Ovary (tissue), 10 donors: ENCODE data around the gene NDFIP2. TPM values are rescaled to one million over a fixed set of nuclear protein-coding genes. Genes with fewer than 3 reads are reported as not detected.

Experiments used
- DNase-seq, 5 donors: peaks; one replicate each; pipeline ENCODE4 v3.0.0-alpha.2; 2019 to 2020
- H3K27ac ChIP-seq, 2 donors: fragments of 200-600 bp; one replicate each; pipeline versions ENCODE4 v1.5.1 to v1.8.0; 2019 to 2022
- H3K27me3 ChIP-seq: fragments of 200-600 bp; one replicate; pipeline ENCODE4 v1.8.0; 2022
- H3K36me3 ChIP-seq: fragments of 200-600 bp; sonication (generic); one replicate; pipeline ENCODE4 v1.5.1; 2019
- H3K4me1 ChIP-seq: one replicate; pipeline ENCODE4 v1.8.1; 2013; ENCODE audit warnings: mild to moderate bottlenecking, moderate library complexity; ENCODE audit not compliant: insufficient read depth
- H3K4me3 ChIP-seq: fragments of 200-600 bp; sonication (generic); one replicate; pipeline ENCODE4 v1.5.1; 2017
- H3K9me3 ChIP-seq, 2 donors: fragments of 200-600 bp in 1 of 2; sonication (generic) in 1 of 2; one replicate each; pipeline versions ENCODE4 v1.5.1 to v1.8.1; 2013 to 2019; ENCODE audit warnings: mild to moderate bottlenecking in 1 of 2, moderate library complexity in 1 of 2
- EP300 ChIP-seq: sonication (generic); formaldehyde crosslinking; IDR thresholded peaks from one replicate; pipeline ENCODE4 v1.6.1; 2017; ENCODE audit warnings: antibody characterized with exemption
- POLR2A ChIP-seq: fragments of 450-650 bp; IDR thresholded peaks from one replicate; pipeline ENCODE4 v1.6.1; 2017; ENCODE audit warnings: antibody characterized with exemption, mild to moderate bottlenecking, moderate library complexity
- WGBS, 3 donors: extraction: QIAGEN DNeasy Blood & Tissue Kit in 1 of 3; methylation state at CpG; one replicate each; pipeline versions ENCODE4 v1.1.5 to v1.1.7; 2013 to 2017; 5-methylcytosine and 5-hydroxymethylcytosine counted together
- intact Hi-C, 4 donors: fragments of 100-400 bp; cut with DNase I; formaldehyde crosslinking; loops; one replicate each; pipeline versions ENCODE4 v1.11.0 to v1.15.1; 2022 to 2023
- long read RNA-seq, 3 donors: library from polyadenylated mRNA in 2 of 3; unstranded in 2 of 3; transcript quantifications; one replicate each; pipeline ENCODE4 v2.0.0 and lab custom pipeline, GENCODE V29; 2021 to 2026
- polyA plus RNA-seq, 2 donors: library from polyadenylated mRNA; stranded (reverse); fragments of 200-250 nt in 1 of 2; fragments of 350-450 nt in 1 of 2; fragmentation: Illumina TruSeq in 1 of 2; extraction: RNeasy Lipid Tissue Mini Kit (QIAGEN cat#74804) in 1 of 2; gene quantifications; one replicate each; pipeline ENCODE4 v1.2.3, GENCODE V29; 2013 to 2014
- total RNA-seq, 7 donors: library from RNA; depleted of rRNA in 2 of 7; stranded (reverse); fragments of >200 nt in 2 of 7; fragmentation: NEBNext Ultra II Directional in 3 of 7; extraction: Animal tissue kit (Norgen Biotek cat#: 25700) in 3 of 7; gene quantifications; one replicate each; pipeline versions ENCODE4 v1.1.0 to v1.2.4, GENCODE V29; 2016 to 2023
- TF ChIP-seq, protein P1 (sequence below), 3 donors: fragments of 450-650 bp in 2 of 3; fragments of 200-600 bp in 1 of 3; IDR thresholded peaks; one replicate each; pipeline versions ENCODE4 v1.5.1 to v1.8.0; 2016 to 2022; ENCODE audit warnings: antibody characterized with exemption in 3 of 3, mild to moderate bottlenecking in 1 of 3
- donor health status: DM: no; HTN: no; CAD: no; lungs with moderate emphysema.
- donor health status: DM: no; HTN: no; CAD: no.
- donor health status: Bipolar disorder and iron deficiency.
- donor health status: DM: yes; HTN: yes; CAD: no.
- donor health status: DM: no; HTN: no; CAD: no.
- donor health status: DM: yes; HTN: yes; CAD: no.

NDFIP2 gene, protein sequence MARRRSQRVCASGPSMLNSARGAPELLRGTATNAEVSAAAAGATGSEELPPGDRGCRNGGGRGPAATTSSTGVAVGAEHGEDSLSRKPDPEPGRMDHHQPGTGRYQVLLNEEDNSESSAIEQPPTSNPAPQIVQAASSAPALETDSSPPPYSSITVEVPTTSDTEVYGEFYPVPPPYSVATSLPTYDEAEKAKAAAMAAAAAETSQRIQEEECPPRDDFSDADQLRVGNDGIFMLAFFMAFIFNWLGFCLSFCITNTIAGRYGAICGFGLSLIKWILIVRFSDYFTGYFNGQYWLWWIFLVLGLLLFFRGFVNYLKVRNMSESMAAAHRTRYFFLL
- total RNA-seq (10 to 100 TPM in 6 of 7 donors, 1 to 10 TPM in 1; 8.7 to 20.4 (median 15.5) TPM), polyA plus RNA-seq (10 to 100 TPM in 1 of 2 donors, 1 to 10 TPM in 1; 5.9 to 15.6 TPM)
- long read RNA-seq, donor 1, full-length matches to known transcripts, result 29 of 34 reads
- long read RNA-seq, donor 1, partial matches to known transcripts, result 1 of 34 reads
- long read RNA-seq, donor 1, other reads (novel, unspliced or antisense), result 4 of 34 reads
- long read RNA-seq, donor 2, full-length matches to known transcripts, result 10 of 10 reads
- long read RNA-seq, donor 2, partial matches to known transcripts, result 0 of 10 reads
- long read RNA-seq, donor 2, other reads (novel, unspliced or antisense), result 0 of 10 reads
- long read RNA-seq, donor 3, full-length matches to known transcripts, result 29 of 32 reads
- long read RNA-seq, donor 3, partial matches to known transcripts, result 1 of 32 reads
- long read RNA-seq, donor 3, other reads (novel, unspliced or antisense), result 2 of 32 reads

DNA sequence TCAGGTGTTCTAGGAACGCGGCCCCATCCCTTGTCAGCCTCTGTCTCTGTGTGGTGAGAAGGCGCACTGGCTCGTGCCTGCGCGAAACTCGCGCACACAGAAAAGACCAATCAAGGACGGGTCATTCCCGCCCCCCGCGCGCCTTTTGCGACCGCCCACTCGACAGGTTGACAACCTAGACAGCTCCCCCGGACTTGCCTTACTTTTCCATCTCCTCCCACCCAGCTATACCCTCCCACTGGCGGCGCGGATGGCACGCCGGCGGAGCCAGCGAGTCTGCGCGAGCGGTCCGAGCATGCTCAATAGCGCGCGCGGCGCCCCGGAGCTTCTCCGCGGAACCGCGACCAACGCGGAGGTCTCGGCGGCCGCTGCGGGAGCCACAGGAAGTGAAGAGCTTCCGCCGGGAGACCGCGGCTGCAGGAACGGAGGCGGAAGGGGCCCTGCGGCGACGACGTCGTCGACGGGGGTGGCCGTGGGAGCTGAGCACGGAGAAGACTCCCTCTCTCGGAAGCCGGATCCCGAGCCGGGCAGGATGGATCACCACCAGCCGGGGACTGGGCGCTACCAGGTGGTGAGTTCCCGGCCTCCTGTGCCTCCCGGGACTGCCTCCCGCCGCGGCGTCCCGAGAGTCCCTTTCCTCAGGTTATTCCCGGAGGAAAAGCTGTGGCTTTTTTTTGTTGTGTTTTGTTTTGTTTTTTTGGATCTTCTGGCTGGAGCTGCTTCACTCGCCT, at the start of gene NDFIP2:
Gene NDFIP2, plus strand, starts transcription at position 202 of the 731 bp plus-strand sequence. Its CDS starts 49 bp downstream, at position 251.
- no peaks in the 10 kb centered on the region for H3K9me3 ChIP-seq
- H3K27me3 ChIP-seq, result no peaks in the 10 kb centered on the region
- intact Hi-C loops, result no loop called here
- H3K36me3 ChIP-seq, result no peaks in the 10 kb centered on the region
- TF ChIP-seq, protein P1, sequence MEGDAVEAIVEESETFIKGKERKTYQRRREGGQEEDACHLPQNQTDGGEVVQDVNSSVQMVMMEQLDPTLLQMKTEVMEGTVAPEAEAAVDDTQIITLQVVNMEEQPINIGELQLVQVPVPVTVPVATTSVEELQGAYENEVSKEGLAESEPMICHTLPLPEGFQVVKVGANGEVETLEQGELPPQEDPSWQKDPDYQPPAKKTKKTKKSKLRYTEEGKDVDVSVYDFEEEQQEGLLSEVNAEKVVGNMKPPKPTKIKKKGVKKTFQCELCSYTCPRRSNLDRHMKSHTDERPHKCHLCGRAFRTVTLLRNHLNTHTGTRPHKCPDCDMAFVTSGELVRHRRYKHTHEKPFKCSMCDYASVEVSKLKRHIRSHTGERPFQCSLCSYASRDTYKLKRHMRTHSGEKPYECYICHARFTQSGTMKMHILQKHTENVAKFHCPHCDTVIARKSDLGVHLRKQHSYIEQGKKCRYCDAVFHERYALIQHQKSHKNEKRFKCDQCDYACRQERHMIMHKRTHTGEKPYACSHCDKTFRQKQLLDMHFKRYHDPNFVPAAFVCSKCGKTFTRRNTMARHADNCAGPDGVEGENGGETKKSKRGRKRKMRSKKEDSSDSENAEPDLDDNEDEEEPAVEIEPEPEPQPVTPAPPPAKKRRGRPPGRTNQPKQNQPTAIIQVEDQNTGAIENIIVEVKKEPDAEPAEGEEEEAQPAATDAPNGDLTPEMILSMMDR (IDR thresholded peaks at IDR 0.05), result no peak
- TF ChIP-seq EP300 (no peak), POLR2A (peak; percentile 15)
- peak within 1 kb of the TSS; percentile 59 for H3K4me3 ChIP-seq
- DNase-seq, result peak; percentile 73 to 88 (median 78)
- peak within 1 kb of the TSS in 1 of 2 donors; percentile 4 for H3K27ac ChIP-seq
- no peaks in the 10 kb centered on the region for H3K4me1 ChIP-seq
- 0 to 1% (median 1%) methylated on average over 74 of the region's 74 CpGs for WGBS, 3 donors

DNA sequence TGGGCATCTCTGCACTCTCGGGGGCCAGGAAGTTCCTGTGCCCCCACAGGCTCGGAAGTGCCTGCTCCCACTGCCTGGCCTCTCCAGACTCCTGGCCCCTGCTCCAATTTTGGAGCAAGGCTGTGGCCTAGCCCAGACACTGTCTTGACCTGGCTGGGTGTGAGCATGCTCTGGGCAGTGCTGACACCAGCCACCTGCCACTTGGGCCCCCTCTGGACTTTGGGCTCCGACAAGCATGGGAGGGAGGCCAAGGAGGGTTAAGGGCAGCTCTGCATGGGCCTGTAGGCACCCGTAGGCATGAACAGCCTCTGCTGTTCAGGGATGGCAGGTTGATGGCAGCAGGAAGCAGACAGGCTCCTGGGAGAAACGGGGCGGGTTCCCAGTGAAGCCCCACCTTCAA, 48.9 kb upstream of the NDFIP2 start:
- 90 to 96% (median 93%) methylated on average over 4 to 6 of the region's 6 CpGs for WGBS, 3 donors
- intact Hi-C loops, result loop anchor here in 1 of 4 donors (10.0 kb wide), 1 partner anchor 93 kb away; no protein-coding TSS in a partner anchor

DNA sequence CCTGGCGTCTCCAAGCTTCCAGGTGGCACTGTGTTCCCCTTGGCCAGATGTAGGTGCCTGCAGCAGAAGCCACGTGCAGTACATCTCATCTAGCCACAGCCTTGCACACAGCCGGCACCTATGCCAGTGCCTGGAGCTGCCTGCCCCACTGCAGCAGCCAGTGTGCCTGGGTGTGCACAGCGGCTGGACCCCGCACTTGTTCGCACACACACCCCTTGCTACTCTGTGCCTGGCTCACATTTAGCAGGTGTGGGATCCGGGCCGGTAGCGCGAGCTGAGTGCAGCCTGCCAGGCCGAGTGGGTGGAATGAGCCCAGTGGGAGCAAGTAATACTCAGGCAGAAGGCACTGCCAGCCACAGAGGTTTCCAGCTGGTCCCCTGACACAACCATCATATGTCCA, 48.0 kb upstream of the NDFIP2 start:
- no peak for TF ChIP-seq EP300
- TF ChIP-seq POLR2A, result no peak
- TF ChIP-seq, protein P1 (IDR thresholded peaks at IDR 0.05), result no peak
- Histone ChIP-seq H3K4me3 (no peak overlapping the region), H3K27me3 (no peaks in the 10 kb centered on the region), H3K4me1 (no peaks in the 10 kb centered on the region), H3K36me3 (no peaks in the 10 kb centered on the region), H3K27ac (no peak overlapping the region), H3K9me3 (no peaks in the 10 kb centered on the region)
- 94 to 98% (median 95%) methylated on average over 11 of the region's 11 CpGs for WGBS, 3 donors
- intact Hi-C loops, result loop anchor here in 1 of 4 donors (10.0 kb wide), 1 partner anchor 92 kb away; no protein-coding TSS in a partner anchor
- DNase-seq, result no peak

More for the DNA sequence above, 48.9 kb upstream of the NDFIP2 start:
- no peak for DNase-seq
- Histone ChIP-seq H3K4me1 (no peaks in the 10 kb centered on the region), H3K4me3 (no peak overlapping the region), H3K27ac (no peak overlapping the region), H3K36me3 (no peaks in the 10 kb centered on the region), H3K9me3 (no peaks in the 10 kb centered on the region), H3K27me3 (no peaks in the 10 kb centered on the region)
- no peak for TF ChIP-seq POLR2A
- no peak for TF ChIP-seq EP300
- TF ChIP-seq, protein P1 (IDR thresholded peaks at IDR 0.05), result no peak

DNA sequence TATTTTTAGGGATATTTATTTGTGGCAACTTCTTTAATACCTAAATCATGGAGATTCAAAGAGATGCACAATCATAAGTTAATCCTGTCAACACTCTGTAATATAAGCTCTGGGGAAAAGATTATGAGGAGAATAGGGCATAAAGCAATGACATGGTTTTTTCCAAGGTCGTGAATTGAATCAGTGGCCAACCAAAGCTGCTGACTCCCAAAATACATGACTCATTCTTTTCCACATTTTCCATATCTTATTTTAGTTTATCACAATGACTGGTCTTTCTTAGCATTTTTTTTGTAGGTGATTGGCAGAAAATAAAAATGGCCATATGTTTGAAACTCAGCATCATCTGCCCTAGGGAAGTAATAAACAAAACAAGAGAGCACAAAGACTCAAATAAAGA, 46.4 kb upstream of the NDFIP2 start:
- WGBS, 3 donors, result 6 to 13% (median 12%) methylated on average over 1 of the region's 1 CpG
- TF ChIP-seq, protein P1 (IDR thresholded peaks at IDR 0.05), result no peak
- TF ChIP-seq POLR2A, result no peak
- no peak overlapping the region for H3K27ac ChIP-seq
- H3K4me1 ChIP-seq, result no peaks in the 10 kb centered on the region
- no peaks in the 10 kb centered on the region for H3K27me3 ChIP-seq
- H3K36me3 ChIP-seq, result no peaks in the 10 kb centered on the region
- H3K9me3 ChIP-seq, result no peaks in the 10 kb centered on the region
- DNase-seq, result no peak
- H3K4me3 ChIP-seq, result no peak overlapping the region
- intact Hi-C loops, result loop anchor here in 1 of 4 donors (10.0 kb wide), 1 partner anchor 90 kb away; no protein-coding TSS in a partner anchor
